Fibroblast of peridontal ligament (primary cell): ENCODE measurements around the gene KRT79.
"Not testable (repeated sequence)": the region's sequence is repeated elsewhere in the genome, so short reads cannot be mapped to it uniquely, and the experiment has no call there.

Experiments
- DNase-seq: peaks from one replicate; pipeline ENCODE4 v3.0.0-alpha.2; 2010; ENCODE audit errors: extremely low read depth

The KRT79 gene

DNA sequence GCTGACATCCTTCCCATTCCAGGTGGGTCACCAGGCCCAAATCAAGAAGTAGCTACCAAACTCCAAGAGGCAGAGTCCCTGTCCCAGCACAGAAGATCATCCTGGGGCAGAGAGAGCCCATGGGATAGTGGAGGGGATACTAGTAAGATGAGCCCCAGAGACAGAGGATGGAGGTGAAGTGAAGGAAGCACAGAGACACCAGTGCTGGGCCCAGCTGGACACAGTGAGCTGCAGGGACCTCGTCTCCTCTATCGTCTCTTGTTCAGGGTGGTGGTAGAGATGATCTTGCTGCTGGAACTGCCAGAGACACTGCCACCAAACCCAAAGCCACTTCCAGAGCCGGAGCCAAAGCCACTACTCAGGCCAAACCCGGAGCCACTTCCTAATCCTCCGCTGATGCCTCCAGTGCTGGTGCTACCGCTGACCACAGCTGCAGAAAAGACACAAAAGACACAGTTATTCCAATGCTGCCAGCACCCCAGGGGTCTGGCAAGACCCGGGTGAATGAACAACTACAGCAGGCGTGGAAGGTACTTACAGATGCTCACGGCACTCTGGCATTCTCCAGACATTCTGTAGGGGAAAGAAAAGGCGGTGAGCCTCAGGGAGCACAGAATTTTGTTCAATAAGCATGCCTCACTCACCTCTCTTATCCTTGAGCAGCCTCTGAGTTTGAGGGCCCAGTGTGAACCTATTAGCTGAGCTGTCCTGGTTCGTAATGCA is 27.1 kb downstream of the KRT79 start:
- DNase-seq = no peak

GRCh38 chr12:52806169-52806811 is 27.8 kb downstream of the KRT79 start:
- no peak for DNase-seq

DNA sequence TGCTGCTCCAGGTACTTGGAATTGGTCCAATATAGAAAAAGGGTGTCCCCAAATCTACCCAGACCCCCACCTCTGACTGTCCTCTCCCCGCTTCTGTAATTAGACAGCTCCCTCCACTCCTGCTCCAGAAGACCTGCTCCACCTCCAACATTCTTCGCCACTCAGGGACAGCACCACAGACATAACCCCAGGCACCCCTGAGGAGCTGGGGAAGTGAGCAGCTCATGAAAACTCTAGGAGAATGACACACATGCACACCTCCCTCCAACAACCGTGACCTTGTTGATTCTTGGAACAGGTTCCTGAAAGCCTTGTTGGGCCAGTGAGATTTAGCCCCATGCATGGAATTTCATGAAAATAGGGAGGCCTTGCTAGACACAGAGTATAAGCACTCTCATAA is 28.4 kb downstream of the KRT79 start:
- DNase-seq = no peak

- no peak for DNase-seq
These were observed 29.1 kb downstream of the KRT79 start for GRCh38 chr12:52805000-52805399.

DNA sequence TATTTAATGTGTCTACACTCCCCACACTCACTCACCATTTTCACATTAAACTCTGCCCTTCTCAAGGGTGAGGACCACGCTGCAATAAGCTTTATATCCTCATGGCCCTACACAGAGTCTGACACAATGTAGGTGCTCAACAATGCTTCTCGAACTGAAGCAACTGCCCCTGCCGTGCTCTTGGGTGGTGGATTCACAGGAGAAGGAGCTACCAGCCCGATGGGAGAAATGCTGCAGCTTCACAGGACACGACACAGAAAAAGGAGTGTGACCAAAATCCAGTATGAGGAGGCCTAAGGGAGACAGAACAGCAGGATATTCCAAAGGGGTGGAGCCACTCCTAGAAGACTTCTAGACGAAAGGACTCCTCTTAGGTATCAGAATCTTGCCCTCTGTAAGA is 31.7 kb downstream of the KRT79 start:
- DNase-seq = no peak

DNA sequence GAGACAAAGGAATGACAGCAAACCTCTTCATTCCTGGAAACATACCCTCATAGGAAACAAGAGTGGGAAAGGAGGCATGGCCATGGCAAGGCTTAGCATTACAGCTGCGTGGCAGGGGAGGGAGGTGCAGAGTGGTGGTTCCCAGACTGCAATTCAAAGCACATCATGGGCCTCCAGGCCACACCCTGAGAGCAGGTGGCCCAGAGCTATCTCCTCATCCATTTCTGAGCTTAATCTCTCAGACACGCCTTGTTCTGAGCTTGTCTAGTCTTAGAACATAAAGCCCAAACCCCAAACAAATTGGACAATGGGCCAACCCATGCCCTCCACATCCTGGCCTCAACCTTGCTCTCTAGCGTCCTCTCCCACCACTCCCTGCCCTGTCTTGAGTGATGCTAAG is 32.3 kb downstream of the KRT79 start:
- no peak for DNase-seq

- no peak for DNase-seq
These were observed 33.7 kb downstream of the KRT79 start for GRCh38 chr12:52800259-52800917.

- DNase-seq = no peak
These were observed 34.5 kb downstream of the KRT79 start for GRCh38 chr12:52799505-52800211.

DNA sequence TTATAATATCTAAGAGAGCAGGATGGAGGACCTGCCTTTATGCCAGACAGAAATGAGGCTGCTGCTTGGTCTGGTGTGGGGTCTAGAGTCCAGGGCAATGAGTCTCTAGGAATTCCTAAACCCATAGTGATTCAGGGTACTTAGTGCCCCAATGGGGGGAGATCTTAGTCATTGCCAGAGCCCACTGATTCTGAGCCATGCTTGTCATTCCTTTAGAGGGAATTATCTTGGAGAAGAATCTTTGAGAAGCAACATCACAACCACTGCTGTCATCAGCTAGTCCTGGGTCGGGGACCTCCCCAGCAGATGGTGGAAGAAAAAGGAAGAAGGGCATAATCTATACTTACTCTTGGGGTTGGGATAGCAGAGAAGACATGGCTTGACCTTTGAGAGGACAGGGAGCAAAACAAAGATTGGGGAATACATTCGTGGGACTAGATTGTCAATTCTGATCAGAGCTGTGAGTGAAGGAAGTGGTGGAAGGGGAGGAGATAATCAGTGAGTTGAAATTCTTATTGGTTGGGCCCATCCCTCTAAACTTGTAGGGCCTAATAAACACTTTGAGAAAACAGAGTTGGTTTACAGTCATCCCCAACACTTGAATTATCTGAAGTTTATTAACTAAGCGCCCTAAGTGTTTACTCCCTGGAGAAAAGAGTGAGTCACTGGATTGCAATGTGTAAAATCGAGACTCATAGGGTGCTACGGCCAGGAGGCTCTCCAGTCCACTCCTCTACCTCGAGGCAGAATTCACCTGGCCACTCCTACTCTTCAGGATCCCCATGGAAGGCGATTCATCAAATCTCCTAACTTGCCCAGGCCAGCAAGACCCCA is 35.2 kb downstream of the KRT79 start:
- no peak for DNase-seq

DNA sequence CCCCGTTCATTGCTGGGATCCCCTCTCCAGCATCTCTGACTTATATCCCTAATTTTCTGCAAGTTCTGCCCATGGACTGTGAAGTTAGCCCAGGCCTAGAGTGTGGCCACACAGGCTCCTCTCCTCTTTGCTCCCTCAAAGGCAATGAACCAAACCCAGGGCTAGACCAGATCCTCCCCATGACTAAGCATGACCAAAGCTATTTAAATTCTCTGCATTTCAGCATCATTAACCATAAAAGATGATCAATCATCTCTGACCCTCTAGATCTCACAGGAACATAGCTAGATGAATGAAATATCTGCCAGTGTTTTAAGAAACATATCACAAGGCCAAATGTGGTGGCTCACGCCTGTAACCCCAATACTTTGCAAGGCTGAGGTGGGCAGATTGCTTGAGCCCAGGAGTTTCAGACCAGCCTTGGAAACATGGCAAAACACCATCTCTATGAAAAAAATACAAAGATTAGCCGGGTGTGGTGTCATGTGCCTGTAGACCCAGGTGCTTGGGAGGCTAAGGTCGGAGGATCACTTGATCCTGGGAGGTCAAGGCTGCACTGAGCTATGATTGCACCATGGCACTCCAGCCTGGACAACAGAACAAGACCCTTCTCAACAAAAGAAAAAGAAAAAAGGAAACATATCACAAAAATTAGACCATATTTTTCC is 36.0 kb downstream of the KRT79 start:
- DNase-seq = peak; percentile 23

DNA sequence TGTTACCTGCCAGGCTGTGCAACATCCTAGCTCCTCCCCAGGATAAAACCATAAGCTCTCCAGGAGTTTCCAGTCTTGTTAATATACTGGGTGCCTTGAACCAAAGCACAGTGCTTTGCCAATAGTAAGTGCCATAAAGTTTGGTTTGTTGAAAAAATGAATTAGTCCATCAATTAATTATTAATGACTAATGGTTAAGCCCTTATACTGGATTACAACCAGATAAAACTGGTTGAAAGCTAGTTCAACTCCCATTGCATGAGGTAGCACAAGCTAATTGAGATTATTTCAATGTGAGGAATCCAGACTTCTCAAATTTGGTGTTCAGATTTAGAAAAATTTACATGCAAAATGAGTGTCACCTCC is 36.6 kb downstream of the KRT79 start:
- DNase-seq = no peak

DNA sequence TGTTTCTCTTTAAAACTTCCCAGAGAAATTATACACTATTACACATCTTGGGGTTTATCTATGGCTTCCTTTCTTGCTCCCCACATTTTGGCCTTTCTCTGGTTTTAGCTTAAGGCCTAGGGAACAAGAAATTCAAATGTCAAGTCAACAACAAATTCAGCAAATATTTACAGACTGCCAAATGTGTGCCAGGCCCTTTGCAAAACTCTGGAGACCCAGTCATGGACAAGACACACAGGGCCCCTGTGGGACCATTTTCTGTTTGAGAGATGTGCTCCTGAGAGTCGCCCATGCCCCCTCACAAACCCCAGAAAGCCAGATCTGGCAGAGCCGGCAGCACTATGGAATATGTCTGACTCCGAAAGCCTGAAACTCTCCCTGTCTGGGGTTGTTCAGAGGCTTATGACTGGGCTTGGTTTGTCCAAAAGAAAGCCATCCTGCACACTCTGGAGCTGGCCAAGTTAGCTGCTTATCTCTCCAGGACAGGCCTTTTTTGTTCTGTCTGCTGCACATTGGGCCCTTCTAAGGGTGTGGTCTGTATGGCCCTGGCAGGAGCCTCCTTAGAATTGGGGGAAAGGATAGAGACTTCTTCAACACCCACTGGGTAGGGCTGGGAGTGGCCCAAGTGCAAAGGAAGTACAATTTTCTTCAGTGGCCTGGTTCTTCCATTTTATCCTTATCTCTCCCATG is 37.1 kb downstream of the KRT79 start:
- DNase-seq = no peak

GRCh38 chr12:52796429-52796794 is 37.7 kb downstream of the KRT79 start:
- no peak for DNase-seq

- DNase-seq = no peak
These were observed 38.2 kb downstream of the KRT79 start, which contains the start of gene KRT3 for GRCh38 chr12:52795694-52796428. TSS of gene KRT3 (minus strand) at chr12:52796117. CDS start at chr12:52796042, 75 bp downstream.

DNA sequence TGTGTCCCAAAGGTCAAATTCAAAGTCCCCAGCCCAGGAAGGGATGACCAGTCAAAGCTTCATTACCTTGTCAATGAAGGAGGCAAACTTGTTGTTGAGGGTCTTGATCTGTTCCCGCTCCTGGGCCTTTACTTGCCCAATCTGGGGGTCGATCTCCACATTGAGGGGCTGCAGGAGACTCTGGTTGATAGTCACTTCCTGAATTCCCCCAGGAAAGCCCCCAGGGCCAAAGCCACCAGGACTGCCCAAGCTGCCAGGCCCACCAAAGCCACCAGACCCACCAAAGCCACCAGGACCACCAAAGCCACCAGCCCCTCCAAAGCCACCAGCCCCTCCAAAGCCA is 38.8 kb downstream of the KRT79 start:
- not testable (repeated sequence) for DNase-seq

GRCh38 chr12:52794479-52795331 is 39.4 kb downstream of the KRT79 start:
- DNase-seq = no peak

GRCh38 chr12:52792185-52793029 is 41.7 kb downstream of the KRT79 start:
- DNase-seq = no peak
